NCI-H446 treated with DMSO at 0.1 percent for 48 hours (cell line): Measurements from ENCODE around the gene SOX6.

Experiments used
- DNase-seq: peaks from one replicate; lab custom pipeline; 2025; lab: John Stamatoyannopoulos, UW

SOX6 gene

GRCh38 chr11:16317712-16318111 lies 38.6 kb downstream of the SOX6 start:
- DNase-seq: no peak

- no peak for DNase-seq
Observed at GRCh38 chr11:16313846-16314245, 42.5 kb downstream of the SOX6 start.

- no peak for DNase-seq
Observed at GRCh38 chr11:16312233-16312765, 44.0 kb downstream of the SOX6 start.

GRCh38 chr11:16311831-16312230 lies 44.5 kb downstream of the SOX6 start:
- DNase-seq: no peak

GRCh38 chr11:16310943-16311342 lies 45.4 kb downstream of the SOX6 start:
- no peak for DNase-seq

- DNase-seq: no peak
Observed at GRCh38 chr11:16309226-16309625, 47.1 kb downstream of the SOX6 start.

GRCh38 chr11:16301462-16301861 lies 54.9 kb downstream of the SOX6 start:
- DNase-seq: no peak

GRCh38 chr11:16299884-16300782 lies 56.2 kb downstream of the SOX6 start:
- no peak for DNase-seq

GRCh38 chr11:16299390-16299789 lies 57.0 kb downstream of the SOX6 start:
- no peak for DNase-seq

- DNase-seq: peak; percentile 52
Observed at GRCh38 chr11:16297332-16297731, 59.0 kb downstream of the SOX6 start.

- DNase-seq: no peak
Observed at GRCh38 chr11:16296273-16296672, 60.1 kb downstream of the SOX6 start.

GRCh38 chr11:16295592-16295991 lies 60.8 kb downstream of the SOX6 start:
- DNase-seq: no peak

- DNase-seq: no peak
Observed at GRCh38 chr11:16293204-16293681, 63.1 kb downstream of the SOX6 start.

GRCh38 chr11:16292167-16292859 lies 64.0 kb downstream of the SOX6 start:
- no peak for DNase-seq

- DNase-seq: no peak
Observed at GRCh38 chr11:16291729-16292128, 64.6 kb downstream of the SOX6 start.

- DNase-seq: no peak
Observed at GRCh38 chr11:16289541-16289940, 66.8 kb downstream of the SOX6 start.

GRCh38 chr11:16287630-16288280 lies 68.6 kb downstream of the SOX6 start:
- DNase-seq: no peak

GRCh38 chr11:16286095-16286494 lies 70.3 kb downstream of the SOX6 start:
- no peak for DNase-seq

- DNase-seq: peak; percentile 76
Observed at GRCh38 chr11:16280256-16280682, 76.1 kb downstream of the SOX6 start.

GRCh38 chr11:16279524-16279923 lies 76.8 kb downstream of the SOX6 start:
- DNase-seq: no peak

- no peak for DNase-seq
Observed at GRCh38 chr11:16278979-16279378, 77.4 kb downstream of the SOX6 start.

GRCh38 chr11:16278273-16278672 lies 78.1 kb downstream of the SOX6 start:
- no peak for DNase-seq
